NAMALWA (cell line): ENCODE measurements around the gene BRI3.

ENCODE experiments used
- DNase-seq: peaks from one replicate; pipeline ENCODE4 v3.0.0-alpha.2; 2015; ENCODE audit warnings: low spot score

BRI3 gene

GRCh38 chr7:98252425-98253054 is 28.9 kb upstream of the BRI3 start:
- DNase-seq: no peak

GRCh38 chr7:98254516-98254915 is 27.0 kb upstream of the BRI3 start:
- DNase-seq: no peak

GRCh38 chr7:98254951-98255610 is 26.4 kb upstream of the BRI3 start:
- DNase-seq: peak; percentile 72

- no peak for DNase-seq
These were observed 25.1 kb upstream of the BRI3 start for GRCh38 chr7:98256431-98256830.

GRCh38 chr7:98257701-98258100 is 23.8 kb upstream of the BRI3 start:
- no peak for DNase-seq

- DNase-seq: no peak
These were observed 15.6 kb upstream of the BRI3 start for GRCh38 chr7:98265841-98266271.

GRCh38 chr7:98266840-98267239 is 14.6 kb upstream of the BRI3 start:
- DNase-seq: peak; percentile 62

GRCh38 chr7:98267303-98267702 is 14.2 kb upstream of the BRI3 start:
- DNase-seq: no peak

- no peak for DNase-seq
These were observed 5.2 kb upstream of the BRI3 start for GRCh38 chr7:98276241-98276761.

- DNase-seq: no peak
These were observed 3.1 kb upstream of the BRI3 start for GRCh38 chr7:98278408-98278807.

GRCh38 chr7:98278936-98279335 is 2.5 kb upstream of the BRI3 start:
- DNase-seq: no peak

- DNase-seq: no peak
These were observed 1.2 kb upstream of the BRI3 start for GRCh38 chr7:98280296-98280695.

GRCh38 chr7:98281757-98282606 is 496 bp downstream of the BRI3 start:
- peak; percentile 50 for DNase-seq

GRCh38 chr7:98282703-98283102 is 1.2 kb downstream of the BRI3 start:
- DNase-seq: no peak

- no peak for DNase-seq
These were observed 1.8 kb downstream of the BRI3 start for GRCh38 chr7:98283127-98283886.

GRCh38 chr7:98283887-98284222 is 2.4 kb downstream of the BRI3 start:
- no peak for DNase-seq

- DNase-seq: no peak
These were observed 3.0 kb downstream of the BRI3 start for GRCh38 chr7:98284335-98285036.

- DNase-seq: no peak
These were observed 3.9 kb downstream of the BRI3 start for GRCh38 chr7:98285157-98286092.

GRCh38 chr7:98286093-98286539 is 4.6 kb downstream of the BRI3 start:
- DNase-seq: no peak
